ENCODE data around the gene VPS41.
"Not testable (repeated sequence)": the region's sequence is repeated elsewhere in the genome, so short reads cannot be mapped to it uniquely, and the experiment has no call there.

The VPS41 gene

DNA sequence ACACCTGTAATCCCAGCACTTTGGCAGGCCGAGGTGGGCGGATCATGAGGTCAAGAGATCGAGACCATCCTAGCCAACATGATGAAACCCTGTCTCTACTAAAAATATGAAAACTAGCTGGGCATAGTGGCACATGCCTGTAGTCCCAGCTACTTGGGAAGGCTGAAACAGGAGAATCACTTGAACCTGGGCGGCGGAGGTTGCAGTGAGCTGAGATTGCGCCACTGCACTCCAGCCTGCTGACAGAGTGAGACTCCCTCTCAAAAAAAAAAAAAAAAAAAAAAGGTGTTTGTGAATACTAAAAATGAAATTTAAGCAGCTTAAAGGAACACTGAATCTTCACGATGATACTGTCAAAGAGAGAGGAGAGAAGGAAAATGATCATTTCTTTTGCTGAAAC is 54.0 kb downstream of the VPS41 start:
- DNase-seq (ENCODE audit: low read depth): not testable (repeated sequence)

- no peak for DNase-seq (ENCODE audit: low read depth)
Observed at GRCh38 chr7:38851321-38851720, 57.7 kb downstream of the VPS41 start.

GRCh38 chr7:38846280-38846679 is 62.7 kb downstream of the VPS41 start:
- DNase-seq (ENCODE audit: low read depth): peak; percentile 64

DNA sequence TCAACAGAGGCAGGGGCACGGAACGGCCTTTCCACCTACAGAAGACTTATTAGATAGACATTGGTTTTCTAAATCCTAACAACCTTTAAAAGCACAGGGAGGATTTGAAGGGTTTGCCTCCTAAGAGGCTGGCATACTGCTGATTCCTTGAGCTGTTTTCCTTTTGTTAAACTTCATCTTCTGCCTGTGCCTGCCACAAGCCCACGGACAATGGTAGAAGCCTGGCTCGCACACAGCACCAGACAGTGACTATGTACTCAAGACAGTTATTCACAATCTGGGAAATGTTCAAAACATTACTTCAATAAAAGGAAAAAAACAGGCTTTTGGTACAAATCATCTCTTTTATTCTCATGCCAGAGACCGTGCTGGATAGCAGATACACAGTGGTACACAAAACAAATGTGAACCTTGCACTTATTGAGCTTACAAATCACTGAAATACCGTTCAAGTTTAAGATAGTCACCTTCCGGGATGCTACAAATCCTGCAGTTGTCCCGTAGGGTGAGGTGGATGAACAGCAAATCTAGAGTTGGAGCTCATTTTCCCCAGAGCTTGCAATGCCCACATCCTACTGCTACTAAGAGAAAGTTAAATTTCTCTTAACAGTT is 63.9 kb downstream of the VPS41 start:
- DNase-seq (ENCODE audit: low read depth): no peak

DNA sequence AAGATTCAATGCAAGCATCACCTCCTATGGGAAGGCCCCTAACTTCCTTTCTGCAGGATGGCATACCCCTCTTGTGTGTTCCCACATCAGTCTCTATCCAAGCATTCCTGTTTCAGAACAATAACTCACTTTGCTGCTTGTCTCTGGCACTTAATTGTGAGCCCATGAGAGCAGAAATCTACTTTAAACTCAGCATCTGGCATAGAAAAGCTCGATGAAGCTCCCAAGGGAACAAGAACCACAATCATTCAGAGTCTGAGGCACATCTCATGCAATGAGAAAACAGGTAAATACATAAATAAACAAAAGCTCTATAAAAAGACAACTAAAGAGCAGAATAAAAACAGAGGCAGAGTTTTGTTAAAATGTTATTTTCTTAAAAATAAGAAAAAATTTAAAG is 66.2 kb downstream of the VPS41 start:
- no peak for DNase-seq (ENCODE audit: low read depth)

DNA sequence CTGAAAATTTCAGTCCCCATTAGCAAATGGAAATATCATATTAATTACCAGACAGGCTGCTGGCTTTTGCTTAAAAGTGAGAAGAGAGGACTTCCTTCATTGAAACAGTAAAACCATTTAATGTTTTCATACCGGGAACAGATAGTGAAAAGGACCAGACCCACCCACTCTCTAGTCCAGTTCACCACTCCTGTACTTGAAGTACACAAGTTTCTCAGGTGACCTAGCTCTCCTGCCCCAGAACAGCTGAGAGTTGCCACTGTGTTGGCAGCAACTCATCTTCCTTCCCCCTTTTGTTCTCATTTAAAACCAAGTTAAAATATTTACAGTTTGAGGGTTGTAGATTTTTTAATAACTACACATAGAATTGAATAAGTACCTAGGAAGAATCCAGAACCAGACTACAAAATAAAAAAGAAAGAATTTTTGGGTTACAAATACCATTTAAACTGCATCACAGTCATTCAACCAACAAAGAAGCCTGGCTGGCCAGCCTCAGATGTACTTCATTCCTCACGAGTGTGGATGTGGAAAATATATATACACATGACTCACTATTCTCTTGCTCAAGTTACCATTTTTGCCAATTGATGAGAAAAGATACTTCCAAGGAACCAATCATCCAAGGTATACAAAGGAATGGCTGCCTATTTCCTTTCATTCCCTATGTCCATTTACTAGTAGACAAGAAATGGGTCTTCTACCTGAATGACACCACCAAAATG is 68.1 kb downstream of the VPS41 start:
- peak; percentile 60 for DNase-seq (ENCODE audit: low read depth)

GRCh38 chr7:38839851-38840250 is 69.1 kb downstream of the VPS41 start:
- DNase-seq (ENCODE audit: low read depth): no peak

- no peak for DNase-seq (ENCODE audit: low read depth)
Observed at GRCh38 chr7:38838725-38839385, 70.1 kb downstream of the VPS41 start.

GRCh38 chr7:38834357-38834756 is 74.6 kb downstream of the VPS41 start:
- no peak for DNase-seq (ENCODE audit: low read depth)

GRCh38 chr7:38833329-38833728 is 75.7 kb downstream of the VPS41 start:
- no peak for DNase-seq (ENCODE audit: low read depth)

- DNase-seq (ENCODE audit: low read depth): no peak
Observed at GRCh38 chr7:38831259-38831996, 77.6 kb downstream of the VPS41 start.

- DNase-seq (ENCODE audit: low read depth): no peak
Observed at GRCh38 chr7:38830826-38831225, 78.2 kb downstream of the VPS41 start.

- DNase-seq (ENCODE audit: low read depth): no peak
Observed at GRCh38 chr7:38829488-38830165, 79.4 kb downstream of the VPS41 start.

DNA sequence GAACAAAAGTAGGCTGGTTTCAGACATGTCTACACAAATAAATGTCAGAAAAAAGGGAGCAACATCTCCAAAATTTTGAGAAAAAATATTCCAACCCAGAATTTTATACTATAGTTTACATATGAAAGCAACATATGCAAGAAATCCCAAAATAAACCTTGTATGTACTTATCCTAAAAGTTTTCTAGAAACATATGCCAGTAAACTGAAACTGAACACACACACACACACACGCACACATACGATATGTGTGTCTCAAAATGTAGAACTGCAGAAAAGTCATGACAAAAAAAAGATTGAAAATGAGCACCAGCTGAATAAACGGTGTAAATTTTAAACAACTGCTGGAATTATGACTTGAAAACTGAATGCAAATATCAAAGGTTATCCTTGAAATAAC is 81.0 kb downstream of the VPS41 start:
- no peak for DNase-seq (ENCODE audit: low read depth)

DNA sequence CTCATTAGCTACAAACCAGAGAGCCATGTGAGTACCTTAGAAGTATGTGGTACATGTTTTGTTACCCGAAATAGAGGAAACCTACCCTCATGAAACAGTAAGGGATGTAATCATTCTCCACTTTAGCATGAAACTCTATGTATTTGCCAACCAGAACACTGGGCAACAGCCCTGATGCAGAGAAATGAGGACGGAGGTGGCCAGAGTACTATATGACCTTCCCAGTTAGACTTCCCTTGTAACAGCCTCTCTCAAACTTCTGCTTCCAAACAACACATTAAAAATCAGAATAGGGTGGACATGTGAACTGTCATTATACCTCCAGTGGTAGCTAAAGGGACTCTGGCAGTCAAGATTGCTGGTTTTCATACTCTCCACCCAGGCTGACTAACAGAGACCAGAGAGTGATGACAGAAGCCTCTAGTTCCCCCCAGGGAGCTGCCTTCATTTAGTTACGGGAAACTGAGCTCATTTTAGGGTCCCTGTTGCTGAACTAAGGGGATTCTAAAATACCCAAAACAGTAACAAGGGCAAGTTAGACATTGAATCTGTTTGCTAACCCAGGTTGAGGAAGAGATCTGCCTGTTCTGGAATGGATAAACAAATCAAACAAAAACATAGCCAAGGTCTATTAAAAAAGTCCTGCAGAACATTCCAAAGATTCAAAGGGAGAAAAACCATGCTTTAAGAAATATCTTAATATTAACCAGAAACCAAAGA is 83.1 kb downstream of the VPS41 start:
- no peak for DNase-seq (ENCODE audit: low read depth)

DNA sequence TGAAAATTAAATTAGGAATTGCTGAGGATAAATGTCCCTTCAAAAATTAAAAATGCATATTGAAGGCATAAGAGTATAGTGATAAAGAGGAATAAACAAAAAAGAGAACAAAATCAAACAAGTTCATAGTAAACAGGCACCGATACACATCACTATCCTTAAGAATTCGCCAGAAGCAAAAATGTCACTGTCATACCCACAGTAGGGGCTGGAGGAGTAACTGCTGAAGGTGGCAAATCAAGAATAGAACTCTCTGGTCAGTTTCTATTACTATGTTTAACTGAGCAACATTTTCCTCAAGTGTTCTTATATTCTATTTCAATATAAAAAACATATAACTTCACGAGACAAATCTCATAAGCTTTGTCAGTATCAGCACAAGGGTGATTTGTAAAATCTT is 84.0 kb downstream of the VPS41 start:
- DNase-seq (ENCODE audit: low read depth): no peak

- DNase-seq (ENCODE audit: low read depth): no peak
Observed at GRCh38 chr7:38822549-38822948, 86.4 kb downstream of the VPS41 start.

DNA sequence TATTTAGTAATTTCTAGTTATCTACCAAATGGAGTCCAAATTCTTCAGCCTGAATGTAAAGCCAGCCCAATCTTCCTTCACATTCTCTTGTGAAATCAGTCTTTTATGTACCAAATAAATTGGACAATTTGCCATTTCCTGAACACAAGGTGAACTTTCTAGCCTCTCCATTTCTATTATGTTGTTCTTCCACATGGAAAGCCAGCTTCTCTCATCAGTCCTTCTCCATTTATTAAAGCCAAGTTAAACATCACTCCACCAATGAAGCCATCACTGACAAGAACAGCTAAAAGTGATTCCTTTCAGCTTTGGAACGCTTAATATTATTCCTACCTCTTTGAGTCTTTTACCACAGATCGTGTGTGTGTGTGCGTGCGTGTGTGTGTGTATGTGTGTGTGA is 88.4 kb downstream of the VPS41 start:
- no peak for DNase-seq (ENCODE audit: low read depth)

- no peak for DNase-seq (ENCODE audit: low read depth)
Observed at GRCh38 chr7:38819463-38819862, 89.5 kb downstream of the VPS41 start.

DNA sequence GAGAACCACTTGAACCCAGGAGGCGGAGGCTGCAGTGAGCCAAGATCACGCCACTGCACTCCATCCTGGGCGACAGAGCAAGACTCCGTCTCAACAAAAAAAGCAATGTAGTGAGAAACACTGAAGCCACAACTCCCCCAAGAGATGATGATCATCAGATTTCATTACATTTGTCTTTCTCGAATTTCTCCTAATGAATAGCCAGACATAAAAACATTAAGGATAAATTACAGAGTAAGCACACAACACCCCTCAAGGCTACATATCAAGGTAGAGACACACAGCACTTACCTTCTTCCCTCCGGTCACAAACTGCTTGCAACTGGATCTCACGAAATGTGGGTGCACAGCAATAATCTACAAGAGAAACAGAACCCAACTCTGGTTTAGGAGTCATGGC is 91.5 kb downstream of the VPS41 start:
- DNase-seq (ENCODE audit: low read depth): no peak

GRCh38 chr7:38813768-38814167 is 95.2 kb downstream of the VPS41 start:
- DNase-seq (ENCODE audit: low read depth): no peak

DNA sequence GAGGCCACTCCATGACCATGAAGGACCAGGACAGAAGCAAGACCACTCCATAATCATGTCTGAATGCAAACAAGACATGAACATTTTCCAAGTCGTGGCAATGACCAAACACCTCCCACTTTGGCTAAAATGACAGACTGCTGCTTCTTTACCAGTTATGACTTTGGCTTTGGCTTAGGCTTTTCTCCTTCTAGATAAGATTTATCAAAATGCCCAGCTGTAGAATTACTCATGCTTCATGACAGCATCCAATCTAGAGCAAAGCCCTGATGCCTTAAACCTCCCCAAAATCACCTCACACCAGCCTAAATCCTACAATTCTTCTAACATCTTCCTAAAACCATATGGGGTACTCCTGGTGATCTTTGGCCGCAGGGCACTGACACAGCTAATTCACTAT is 102.1 kb downstream of the VPS41 start:
- DNase-seq (ENCODE audit: low read depth): no peak
